SH-SY5Y (cell line): ENCODE data around the gene KRTAP29-1.
"Not testable (repeated sequence)": the region's sequence is repeated elsewhere in the genome, so short reads cannot be mapped to it uniquely, and the experiment has no call there.

ENCODE experiments used
- GATA2 ChIP-seq: IDR thresholded peaks from 2 replicates; pipeline ENCODE4 v1.6.1; 2011; ENCODE audit warnings: mild to moderate bottlenecking, low read depth, low read length
- GATA3 ChIP-seq: IDR thresholded peaks from 2 replicates; pipeline ENCODE4 v1.6.1; 2011; ENCODE audit warnings: low read depth, mild to moderate bottlenecking, low read length, moderate library complexity

The KRTAP29-1 gene

GRCh38 chr17:41294016-41294415, 8.6 kb downstream of the KRTAP29-1 start:
- no peak for TF ChIP-seq GATA2

- no peak for TF ChIP-seq GATA3
- no peak for TF ChIP-seq GATA2
Observed at GRCh38 chr17:41287050-41287449, 15.6 kb downstream of the KRTAP29-1 start.

GRCh38 chr17:41284546-41284945, 18.1 kb downstream of the KRTAP29-1 start:
- TF ChIP-seq GATA2 = no peak
- no peak for TF ChIP-seq GATA3

GRCh38 chr17:41284043-41284442, 18.6 kb downstream of the KRTAP29-1 start:
- no peak for TF ChIP-seq GATA3
- TF ChIP-seq GATA2 = no peak

GRCh38 chr17:41278176-41278955, 24.3 kb downstream of the KRTAP29-1 start:
- TF ChIP-seq GATA2 (no peak), GATA3 (no peak)

GRCh38 chr17:41275648-41276190, 26.9 kb downstream of the KRTAP29-1 start, which contains the start of gene KRTAP9-7:
KRTAP9-7 (plus strand) TSS chr17:41275698; CDS start chr17:41275698, 0 bp downstream.
- TF ChIP-seq GATA2, GATA3: not testable (repeated sequence)

GRCh38 chr17:41271858-41272257, 30.8 kb downstream of the KRTAP29-1 start:
- TF ChIP-seq GATA2 (no peak), GATA3 (no peak)

GRCh38 chr17:41267711-41268110, 34.9 kb downstream of the KRTAP29-1 start:
- no peak for TF ChIP-seq GATA3
- no peak for TF ChIP-seq GATA2

- no peak for TF ChIP-seq GATA2
- TF ChIP-seq GATA3 = no peak
Observed at GRCh38 chr17:41265078-41265477, 37.6 kb downstream of the KRTAP29-1 start, which contains the start of gene KRTAP9-6. KRTAP9-6 (plus strand) TSS chr17:41265378; CDS start chr17:41265378, 0 bp downstream.

- TF ChIP-seq GATA3 (no peak), GATA2 (no peak)
Observed at GRCh38 chr17:41264599-41264998, 38.1 kb downstream of the KRTAP29-1 start.

- TF ChIP-seq GATA3 (no peak), GATA2 (no peak)
Observed at GRCh38 chr17:41263212-41263611, 39.4 kb downstream of the KRTAP29-1 start.

- TF ChIP-seq GATA2 = no peak
- no peak for TF ChIP-seq GATA3
Observed at GRCh38 chr17:41258406-41258805, 44.2 kb downstream of the KRTAP29-1 start.

GRCh38 chr17:41256291-41256685, 46.4 kb downstream of the KRTAP29-1 start:
- TF ChIP-seq GATA2 (no peak), GATA3 (no peak)

GRCh38 chr17:41255381-41256290, 47.0 kb downstream of the KRTAP29-1 start, which contains the start of gene KRTAP9-9:
KRTAP9-9 (plus strand) TSS chr17:41255384.
- TF ChIP-seq GATA3, GATA2: not testable (repeated sequence)
